ENCODE results near the gene SEC14L3.

SEC14L3 gene

DNA sequence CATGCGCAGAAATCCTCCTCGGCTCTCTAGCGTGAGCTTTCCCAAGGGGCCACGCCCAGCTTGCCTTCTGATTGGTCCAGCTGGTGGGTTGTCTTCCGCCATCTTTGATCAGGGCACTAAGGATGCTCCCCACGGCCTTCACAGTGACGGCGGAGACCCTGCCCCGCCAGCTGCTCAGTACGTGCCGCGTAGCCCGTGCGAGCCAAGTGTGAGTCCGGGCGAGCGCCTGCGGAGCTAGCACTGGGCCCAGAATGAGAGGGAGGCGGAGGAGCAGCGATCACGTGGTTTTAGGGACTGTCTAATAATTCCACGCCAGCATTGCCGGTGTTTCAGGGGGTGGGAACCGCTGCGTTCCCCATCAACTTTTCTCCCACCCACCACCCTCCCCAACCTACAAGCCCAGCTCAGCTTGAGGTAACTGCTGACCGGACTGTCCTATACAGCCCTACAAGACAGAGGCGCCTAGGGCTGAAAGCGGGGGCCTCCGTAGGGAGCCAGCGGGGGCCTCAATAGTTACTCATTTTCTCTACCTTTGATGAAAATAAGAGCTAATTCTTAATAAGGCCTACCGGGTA, 47.8 kb downstream of the SEC14L3 start:
- peak; percentile 87 to 98 (median 96) for DNase-seq (ENCODE audit: low read depth in 3 of 3, low spot score in 1 of 3)

DNA sequence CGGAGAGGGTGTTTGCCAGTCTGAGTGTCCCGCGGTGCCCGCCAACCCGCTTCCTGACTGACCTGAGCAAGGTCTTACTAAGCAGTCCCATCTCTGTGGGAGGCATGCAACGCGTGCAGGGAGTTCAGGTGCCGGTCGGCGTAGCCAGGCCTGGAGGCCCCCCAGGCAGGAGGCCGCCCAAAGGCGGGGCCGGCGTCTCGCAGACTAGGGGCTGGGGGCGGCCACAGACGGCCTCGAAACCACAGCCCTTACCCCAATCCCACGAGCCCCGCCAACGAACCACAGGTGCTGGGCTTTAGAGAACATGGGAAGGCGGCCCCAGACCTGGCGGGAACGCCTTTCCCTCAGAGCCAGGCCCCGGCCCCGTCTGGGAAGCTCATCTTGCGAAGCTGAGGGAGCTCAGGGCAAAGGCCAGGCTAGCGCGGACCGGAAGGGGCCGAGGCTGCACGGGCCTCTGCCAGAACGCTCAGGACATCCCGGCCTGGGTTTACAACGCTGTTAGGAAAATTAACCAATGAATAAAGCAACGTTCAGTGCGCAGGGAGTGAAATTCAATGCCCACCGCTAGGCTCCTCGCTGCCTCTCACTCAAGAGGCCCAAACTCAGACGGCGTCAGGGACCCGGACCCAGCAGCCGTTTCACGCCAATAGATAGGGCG, 48.4 kb downstream of the SEC14L3 start:
- peak in 1 of 3 donors; percentile 27 for DNase-seq (ENCODE audit: low read depth in 3 of 3, low spot score in 1 of 3)

DNA sequence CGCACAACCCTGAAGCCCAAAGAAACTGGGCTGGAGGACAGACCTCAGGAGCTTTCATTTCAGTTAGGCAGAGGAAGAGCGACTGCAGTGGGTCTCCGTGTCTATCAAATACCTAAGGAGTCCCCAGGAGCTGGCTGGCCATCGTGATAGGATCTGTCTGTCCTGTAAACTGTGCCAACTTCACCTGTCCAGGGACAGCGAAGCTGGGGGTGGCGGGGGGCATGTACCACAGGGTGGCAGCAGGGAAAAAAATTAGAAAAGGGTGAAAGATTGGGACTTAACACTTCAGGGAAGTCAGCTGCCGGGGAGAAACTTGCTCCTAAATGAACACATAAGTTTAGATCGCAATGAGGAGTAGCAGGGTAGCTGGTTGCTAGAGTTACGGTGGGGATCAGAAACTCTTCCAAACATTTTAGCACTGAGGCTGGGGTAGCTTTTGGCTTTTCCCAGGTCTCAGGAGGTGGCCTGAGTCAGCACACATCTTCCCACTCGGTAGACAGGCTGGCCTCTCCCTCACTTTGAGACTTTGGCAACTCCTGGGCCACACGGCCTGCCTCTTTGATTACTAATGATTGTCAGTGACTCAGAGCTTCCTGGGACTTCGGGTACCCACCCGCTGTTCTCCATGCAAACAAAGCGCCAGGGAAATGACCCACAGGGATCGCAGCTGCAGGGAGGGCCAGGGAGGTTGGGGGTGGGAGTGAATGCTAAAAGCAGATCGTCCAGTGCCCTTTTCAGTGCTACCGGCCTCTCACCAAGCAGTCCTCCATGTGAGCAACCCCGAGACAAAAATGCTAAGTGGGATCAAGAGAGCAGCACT, 49.1 kb downstream of the SEC14L3 start:
- no peak for DNase-seq (ENCODE audit: low read depth in 3 of 3, low spot score in 1 of 3)

DNA sequence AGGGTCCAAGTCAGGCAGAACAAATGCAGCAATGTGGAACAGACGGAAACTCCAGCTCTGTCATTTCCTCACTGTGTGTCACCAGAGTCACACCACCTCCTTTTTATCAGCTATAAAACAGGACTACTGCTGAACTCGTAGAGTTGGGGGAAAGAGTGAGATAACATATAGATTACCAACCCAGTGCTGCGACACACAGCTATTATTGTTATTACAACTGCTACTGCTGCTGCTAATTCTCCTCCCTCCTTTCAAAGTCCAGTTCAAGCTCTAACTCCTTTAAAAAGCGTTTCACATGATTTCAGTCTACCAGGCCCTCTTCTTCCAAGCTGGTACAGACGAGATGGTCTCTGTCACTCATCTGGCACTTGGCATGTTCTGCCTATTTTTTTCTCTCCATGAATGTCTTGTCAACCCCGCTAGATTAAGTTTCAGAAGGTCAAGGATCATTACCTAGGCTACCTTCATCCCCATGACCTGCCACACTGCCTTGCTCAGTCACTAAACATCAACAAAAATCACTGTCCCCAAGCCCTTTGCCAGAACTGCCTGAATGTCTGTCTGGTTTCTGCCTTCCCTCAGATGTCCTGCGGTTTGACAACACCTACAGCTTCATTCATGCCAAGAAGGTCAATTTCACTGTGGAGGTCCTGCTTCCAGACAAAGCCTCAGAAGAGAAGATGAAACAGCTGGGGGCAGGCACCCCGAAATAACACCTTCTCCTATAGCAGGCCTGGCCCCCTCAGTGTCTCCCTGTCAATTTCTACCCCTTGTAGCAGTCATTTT, 49.9 kb downstream of the SEC14L3 start:
- no peak for DNase-seq (ENCODE audit: low read depth in 3 of 3, low spot score in 1 of 3)

DNA sequence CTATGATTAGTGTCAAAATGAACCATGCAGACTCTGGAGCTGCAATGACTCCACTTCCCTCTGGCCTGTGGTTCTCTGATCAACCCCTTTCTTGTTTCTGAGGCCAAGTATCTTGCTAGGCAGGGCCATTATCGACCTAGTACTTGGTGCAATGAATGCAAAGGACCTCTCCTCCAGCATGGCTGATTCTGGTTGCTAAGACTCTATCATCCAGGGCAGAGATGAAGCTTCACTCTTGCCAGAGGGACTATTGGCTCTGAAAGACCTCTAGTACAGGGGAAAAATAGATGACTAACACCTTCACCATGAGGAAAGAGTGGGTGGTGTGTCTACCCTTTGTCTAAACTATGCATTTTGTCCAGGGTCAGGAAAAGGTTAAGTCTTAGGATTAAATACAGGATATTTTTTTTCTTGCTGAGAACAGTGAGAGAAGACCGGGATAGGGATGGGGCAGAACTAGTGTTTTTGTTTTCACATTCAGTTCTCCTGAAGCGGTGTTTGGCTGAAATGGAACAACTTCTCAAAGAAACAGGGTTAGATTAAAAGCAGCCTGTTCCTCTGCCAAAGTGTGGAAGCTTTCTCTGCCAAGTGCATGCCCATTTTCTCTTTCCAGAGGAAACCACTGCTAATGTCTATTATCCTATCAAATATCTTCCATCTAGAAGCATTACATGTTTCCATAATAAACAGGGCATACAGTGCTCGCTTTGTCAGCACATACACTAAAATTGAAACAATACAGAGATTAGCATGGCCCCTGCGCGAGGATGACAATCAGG, 51.3 kb downstream of the SEC14L3 start:
- DNase-seq (ENCODE audit: low read depth in 3 of 3, low spot score in 1 of 3) = no peak

DNA sequence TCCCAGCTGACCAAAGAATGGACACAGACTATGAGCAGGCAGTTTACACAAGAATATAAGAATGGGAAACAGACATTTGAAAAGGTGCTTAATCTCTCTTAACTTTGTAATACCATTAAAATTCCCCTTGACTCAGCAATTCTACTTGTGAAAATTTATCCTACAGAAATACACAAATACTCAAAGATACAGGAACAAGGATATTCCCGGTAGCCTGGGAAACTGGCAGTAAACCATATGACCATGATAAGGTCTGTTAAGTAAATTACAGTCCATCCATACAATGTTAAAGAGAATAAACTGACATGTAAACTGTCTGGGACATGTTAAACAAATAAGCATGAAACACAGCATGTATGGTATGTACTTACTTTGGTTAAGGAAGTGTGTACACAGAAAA, 55.0 kb downstream of the SEC14L3 start:
- no peak for DNase-seq (ENCODE audit: low read depth in 3 of 3, low spot score in 1 of 3)

DNA sequence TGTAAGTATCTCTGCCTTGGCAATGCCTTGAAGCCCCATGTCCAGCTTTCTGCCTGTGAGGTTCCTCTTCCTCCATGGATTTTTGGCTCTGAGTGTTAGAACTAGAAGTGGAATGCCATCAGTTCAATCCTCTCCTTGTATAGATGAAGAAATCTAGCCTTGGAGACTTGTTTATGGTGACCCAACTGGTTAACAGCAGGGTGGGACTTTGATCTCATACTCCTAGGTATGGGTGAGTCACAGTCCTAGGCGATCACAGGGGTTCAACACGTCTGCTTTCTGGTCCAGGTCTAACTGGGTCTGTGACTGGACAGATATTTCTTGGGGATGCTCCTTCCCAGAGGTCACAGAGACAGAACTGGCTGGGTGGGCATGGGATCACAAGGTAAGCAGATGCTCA, 55.4 kb downstream of the SEC14L3 start:
- DNase-seq (ENCODE audit: low read depth in 3 of 3, low spot score in 1 of 3) = no peak

DNA sequence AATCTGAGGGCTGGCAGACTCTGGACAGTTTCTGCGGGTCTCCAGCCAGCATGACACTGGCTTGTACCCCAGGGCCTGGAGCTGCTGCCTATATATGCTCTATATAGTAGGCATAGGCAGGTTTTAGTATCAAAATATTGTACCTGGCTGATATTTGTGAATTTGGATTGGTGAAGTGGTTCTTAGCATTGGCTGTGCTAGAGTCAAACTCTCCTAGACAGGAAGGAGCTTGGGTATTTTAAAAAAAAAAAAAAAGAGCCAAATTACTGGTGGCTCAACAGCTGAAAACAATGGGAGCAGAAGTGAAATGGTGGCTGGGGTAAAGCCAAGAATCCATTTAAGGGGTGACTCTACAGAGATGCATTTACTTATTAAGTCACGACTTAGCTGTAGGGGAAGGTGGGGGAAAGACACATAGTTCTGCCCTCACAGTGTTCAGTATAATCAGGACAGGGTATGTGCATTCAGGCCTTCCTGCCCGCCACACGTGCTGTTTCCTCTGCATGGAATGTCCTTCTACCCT, 57.2 kb downstream of the SEC14L3 start:
- no peak for DNase-seq (ENCODE audit: low read depth in 3 of 3, low spot score in 1 of 3)

DNA sequence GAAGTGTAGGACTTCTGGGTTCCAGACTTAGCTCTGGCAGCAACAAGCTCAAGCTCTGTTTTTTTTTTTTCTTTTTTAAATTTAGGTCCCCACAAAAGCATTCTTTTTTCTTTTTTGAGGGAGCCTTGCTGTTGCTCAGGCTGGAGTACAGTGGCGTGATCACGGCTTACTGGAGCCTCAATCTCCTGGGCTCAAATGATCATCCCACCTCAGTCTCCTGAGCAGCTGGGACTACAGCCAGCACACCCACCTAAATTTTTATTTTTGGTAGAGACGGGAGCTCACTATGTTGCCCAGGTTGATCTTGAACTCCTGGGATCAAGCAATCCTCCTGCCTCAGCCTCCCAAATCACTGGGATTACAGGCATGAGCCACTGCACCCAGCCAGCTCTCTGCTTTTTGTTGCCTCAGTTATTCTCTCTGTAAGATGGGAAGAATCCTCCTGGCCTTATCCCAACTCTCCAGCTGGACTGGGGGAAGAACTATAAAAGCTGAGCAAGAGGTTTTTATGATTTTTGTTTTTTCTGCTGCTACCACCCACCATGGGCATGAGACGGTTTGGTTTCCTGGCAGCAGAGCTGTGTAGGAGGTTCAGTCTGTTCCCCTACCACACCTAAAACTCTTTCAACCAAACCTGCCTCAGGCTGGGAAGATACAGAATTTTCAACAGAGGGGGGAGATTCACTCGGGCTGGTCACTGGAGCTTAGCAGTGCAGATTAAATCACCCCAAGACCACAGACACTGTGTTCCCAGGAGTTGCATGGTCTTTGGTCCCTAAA, 57.9 kb downstream of the SEC14L3 start:
- no peak for DNase-seq (ENCODE audit: low read depth in 3 of 3, low spot score in 1 of 3)

DNA sequence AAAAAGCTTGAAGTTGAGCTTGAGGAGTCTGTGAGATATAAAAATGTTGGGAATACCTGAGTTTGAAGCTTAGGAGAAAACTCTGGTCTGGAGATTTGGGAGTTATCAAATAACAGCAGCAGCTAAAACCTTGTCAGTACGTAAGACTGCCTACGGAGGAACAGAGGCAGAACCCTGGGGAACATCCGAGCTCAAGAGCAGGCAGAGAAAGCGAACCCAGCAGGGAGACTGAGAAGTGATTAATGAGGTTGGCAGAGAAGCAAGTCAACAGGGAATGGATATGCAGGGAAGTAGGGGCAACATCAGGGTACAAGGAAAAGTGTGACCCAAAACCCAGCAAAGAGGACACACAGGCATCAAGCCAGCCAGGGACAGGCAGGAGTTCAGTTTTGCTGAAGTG, 58.8 kb downstream of the SEC14L3 start:
- DNase-seq (ENCODE audit: low read depth in 3 of 3, low spot score in 1 of 3) = no peak

DNA sequence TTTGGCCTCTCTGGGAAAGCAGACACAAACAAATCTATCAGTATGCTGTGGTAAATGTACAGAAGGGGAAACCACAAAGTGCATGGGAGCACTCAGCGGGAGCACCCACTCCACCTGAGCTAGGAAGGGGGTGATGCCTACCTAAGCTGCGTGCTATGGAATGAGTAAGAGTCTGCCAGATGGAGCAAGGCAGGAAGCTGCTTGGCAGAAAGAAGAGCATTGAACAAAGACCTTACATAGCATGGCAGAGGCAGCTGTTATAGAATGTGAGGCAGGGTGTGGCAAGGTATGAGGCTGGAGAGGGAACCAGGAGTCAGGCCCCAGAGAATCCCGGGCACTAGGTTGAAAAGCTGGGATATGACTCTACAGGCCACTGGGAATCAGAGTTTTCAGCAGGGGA, 60.0 kb downstream of the SEC14L3 start:
- DNase-seq (ENCODE audit: low read depth in 3 of 3, low spot score in 1 of 3) = no peak
